22Rv1 (cell line): Measurements from ENCODE around the gene SRXN1.

Experiments used
- H3K27ac ChIP-seq: fragments of 450-650 bp; 2 replicates; pipeline ENCODE4 v1.5.1; 2017
- CTCF ChIP-seq: fragments of 450-650 bp; IDR thresholded peaks from 2 replicates; pipeline ENCODE4 v1.5.1; 2017; ENCODE audit warnings: mild to moderate bottlenecking
- ZFX ChIP-seq: fragments of 450-650 bp; IDR thresholded peaks from 2 replicates; pipeline ENCODE4 v1.6.1; 2017; ENCODE audit warnings: antibody characterized with exemption, borderline replicate concordance

The SRXN1 gene

GRCh38 chr20:640674-641515 is 12.1 kb downstream of the SRXN1 start:
- no peak for TF ChIP-seq CTCF
- H3K27ac ChIP-seq, result no peak overlapping the region

DNA sequence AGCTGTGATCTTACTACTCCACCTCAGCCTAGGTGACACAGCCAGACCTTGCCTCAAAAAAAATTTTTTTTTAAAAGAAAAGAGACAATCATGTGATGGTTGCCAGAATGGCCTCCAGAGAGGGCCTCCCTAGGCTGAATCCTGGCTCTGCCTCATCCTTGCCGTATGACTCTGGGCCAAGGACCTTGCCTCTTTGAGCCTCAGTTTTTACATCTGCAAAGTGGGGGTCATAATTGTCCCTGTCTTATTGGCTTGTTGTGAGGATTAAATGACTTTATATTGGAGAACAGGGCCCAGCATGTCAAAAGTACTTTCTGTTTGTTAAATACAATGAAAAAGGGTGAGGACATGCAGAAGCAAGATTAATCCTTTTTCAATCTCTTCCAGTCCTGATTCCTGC is 14.4 kb downstream of the SRXN1 start:
- no peak overlapping the region for H3K27ac ChIP-seq

GRCh38 chr20:637559-637958 is 15.4 kb downstream of the SRXN1 start:
- TF ChIP-seq CTCF (no peak), ZFX (no peak)
- H3K27ac ChIP-seq, result no peak overlapping the region

More for the DNA sequence above, 14.4 kb downstream of the SRXN1 start:
- no peak for TF ChIP-seq CTCF
- TF ChIP-seq ZFX, result no peak

DNA sequence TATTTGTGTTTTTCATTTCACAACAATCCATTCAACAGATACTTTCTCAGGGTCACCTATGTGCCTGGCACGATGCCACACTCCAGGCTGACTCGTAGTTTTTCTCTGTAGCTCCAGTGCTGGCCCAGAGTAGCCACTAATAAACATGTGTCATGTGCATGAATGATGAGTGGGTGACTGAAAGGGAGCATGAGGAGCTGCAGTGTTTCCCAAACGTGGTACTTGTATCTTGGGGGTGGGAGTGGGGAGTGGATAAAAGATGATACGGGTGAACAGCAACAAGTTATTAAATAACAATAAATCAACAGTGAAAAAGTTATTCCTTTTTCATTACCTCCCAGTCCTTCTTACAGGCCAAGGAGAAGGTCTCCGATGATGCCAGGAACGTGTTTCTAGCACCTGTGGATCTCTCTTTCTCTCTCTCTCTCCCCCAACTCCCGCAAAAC is 17.1 kb downstream of the SRXN1 start:
- no peak overlapping the region for H3K27ac ChIP-seq
- TF ChIP-seq CTCF, result no peak
- TF ChIP-seq ZFX, result no peak

DNA sequence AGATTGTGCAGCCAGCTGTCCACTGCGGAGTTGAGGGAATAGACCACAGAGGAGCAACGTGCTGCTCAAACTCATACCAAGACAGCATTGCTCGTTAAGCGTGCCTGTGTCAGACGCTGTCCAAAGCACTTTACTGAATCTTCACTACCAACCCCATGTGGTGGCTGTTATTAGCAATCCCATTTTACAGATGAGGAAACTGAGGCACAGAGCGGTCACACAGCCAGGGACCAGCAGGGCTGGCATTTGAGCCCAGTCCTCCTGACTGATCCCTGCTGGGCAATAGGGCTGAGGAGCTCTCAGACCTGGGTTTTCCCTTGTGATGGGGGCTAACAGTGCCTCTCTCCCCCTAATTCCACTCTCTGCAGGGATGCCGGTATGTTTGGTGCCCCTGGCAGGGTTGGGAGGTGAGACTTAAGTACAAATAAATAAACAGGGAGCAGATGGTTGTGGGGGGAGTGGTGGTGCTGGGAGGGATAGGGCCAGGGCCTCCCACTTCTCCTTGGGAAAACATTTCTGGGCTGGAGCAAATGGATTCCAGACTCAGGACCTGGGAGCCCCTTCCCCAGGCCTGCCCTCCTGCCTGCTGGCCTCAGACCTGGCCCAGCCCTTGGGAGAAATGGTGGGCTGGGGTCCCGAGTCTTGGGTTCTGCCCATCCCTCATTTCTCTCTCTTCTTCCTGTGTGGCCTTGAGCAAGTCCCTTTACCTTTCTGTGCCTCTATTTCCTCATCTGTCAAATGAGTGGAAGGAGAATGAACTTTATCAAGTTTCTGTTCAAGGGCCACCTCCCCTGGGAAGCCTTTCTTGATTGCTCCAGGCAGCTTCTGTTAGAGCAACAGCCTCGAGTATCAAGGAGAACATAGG is 17.7 kb downstream of the SRXN1 start:
- TF ChIP-seq ZFX (no peak), CTCF (no peak)
- no peak overlapping the region for H3K27ac ChIP-seq

DNA sequence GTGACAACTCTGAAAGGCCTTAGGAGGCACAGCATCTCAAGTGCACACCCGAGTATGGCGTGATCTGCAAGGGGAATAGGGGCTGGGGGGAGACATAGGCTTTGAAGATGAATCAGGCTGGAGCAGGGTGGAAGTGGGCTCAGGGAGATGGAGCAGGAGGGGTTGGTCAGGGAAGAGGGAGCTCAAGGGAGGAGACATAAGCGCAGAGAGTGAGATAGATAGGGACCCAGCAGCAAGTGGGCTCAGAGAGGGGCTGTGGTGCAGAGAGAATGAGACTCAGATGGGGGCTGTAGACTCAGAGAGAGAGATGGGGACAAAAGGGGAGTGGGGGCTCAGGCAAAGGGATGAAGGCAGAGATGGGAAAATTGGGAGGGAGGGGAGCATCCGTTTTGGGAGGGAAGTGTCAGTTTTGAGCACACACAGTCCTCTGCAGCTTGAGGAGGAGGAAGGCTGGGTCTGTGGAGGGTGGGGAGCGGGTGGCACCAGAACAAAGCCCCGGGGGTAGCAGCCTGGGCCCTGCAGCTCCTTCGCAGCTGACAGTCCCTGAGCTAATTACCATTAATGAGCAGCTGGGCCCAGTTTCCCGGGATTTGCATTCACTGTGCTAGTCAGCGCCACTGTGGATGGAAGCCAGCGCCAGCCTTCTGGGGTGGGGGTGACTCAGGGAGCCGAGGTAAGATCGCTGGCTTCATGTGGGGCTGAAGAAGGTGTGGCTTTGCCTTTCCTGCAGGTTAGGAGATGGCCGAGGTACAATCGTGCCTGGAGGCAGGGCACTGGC is 18.7 kb downstream of the SRXN1 start:
- H3K27ac ChIP-seq, result no peak overlapping the region
- no peak for TF ChIP-seq CTCF
- TF ChIP-seq ZFX, result no peak
